Left renal pelvis (tissue), 4 donors: ENCODE measurements around the gene MYLK4. TPM values are rescaled to one million over a fixed set of nuclear protein-coding genes. Genes with fewer than 3 reads are reported as not detected.

ENCODE experiments used
- DNase-seq, 4 donors: peaks; one replicate each; pipeline ENCODE4 v3.0.0-alpha.2; 2013; ENCODE audit warnings: low read depth in 4 of 4, low spot score in 3 of 4
- polyA plus RNA-seq, 4 donors: library from polyadenylated mRNA; unstranded; fragments of 120-200 nt; gene quantifications; one replicate each; pipeline ENCODE4 v1.2.1, GENCODE V29; 2013; ENCODE audit not compliant: insufficient read length in 4 of 4

MYLK4 gene
- polyA plus RNA-seq = 1 to 10 TPM; 1.1 to 1.6 (median 1.3) TPM

GRCh38 chr6:2750832-2751231, at the start of gene MYLK4:
Gene MYLK4, minus strand, starts transcription at chr6:2750922. Its CDS starts 1,628 bp downstream, at chr6:2749294.
- no peak for DNase-seq

DNA sequence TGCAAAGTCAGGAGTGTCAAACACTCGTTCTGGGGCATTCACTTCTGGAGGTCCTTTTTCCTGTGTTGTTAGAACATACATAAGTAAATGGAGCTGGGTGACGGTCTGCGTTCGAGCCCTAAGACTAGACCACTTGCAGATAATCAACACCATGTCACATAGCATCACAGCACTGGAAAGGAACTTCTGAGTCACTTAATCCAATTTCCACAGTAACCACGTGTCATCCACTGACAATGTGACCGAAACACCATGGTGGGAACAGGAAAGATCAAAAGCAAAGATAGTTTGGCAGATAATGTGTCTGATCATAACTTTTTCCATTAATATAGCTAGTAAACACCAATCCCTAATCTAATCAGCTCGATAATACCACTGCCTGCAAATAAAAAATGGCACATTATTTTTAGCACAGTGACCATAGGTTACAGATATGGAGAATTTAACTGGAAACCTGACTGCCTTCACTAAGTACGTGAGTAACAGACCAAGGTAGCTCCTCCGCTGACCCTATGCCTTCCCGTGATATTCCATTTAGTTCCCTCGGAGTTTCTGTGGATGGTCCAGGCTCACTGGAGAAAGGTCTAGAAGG, 49.3 kb upstream of the MYLK4 start:
- no peak for DNase-seq

DNA sequence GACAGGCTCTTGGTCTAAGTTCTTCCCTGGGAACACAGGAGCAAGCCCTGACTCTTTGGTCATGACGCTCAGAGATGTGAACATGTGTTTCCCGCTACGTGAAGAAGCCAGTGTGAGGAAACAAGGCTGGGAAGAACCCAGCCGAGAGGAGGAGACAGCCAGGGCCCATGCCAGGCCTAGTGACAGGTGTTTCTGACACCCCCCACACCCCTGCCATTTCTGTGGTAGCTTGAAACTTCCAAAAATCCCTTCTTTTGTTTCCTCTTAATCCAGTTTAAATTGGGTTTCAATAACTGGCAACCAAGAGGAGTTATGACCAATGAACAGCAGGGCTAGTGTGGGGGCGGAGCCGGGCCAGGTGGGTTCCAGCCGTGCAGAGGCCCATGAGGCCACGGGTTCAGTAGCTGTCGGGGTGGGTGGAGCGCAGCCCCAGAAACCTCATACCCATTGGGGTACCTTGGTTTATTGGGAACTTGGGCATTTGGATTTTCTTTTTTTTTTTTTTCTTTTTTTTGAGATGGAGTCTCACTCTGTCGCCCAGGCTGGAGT, 47.9 kb upstream of the MYLK4 start:
- no peak for DNase-seq

GRCh38 chr6:2797564-2798031, 46.9 kb upstream of the MYLK4 start:
- DNase-seq = no peak

GRCh38 chr6:2796861-2797260, 46.1 kb upstream of the MYLK4 start:
- no peak for DNase-seq

GRCh38 chr6:2795956-2796355, 45.2 kb upstream of the MYLK4 start:
- DNase-seq = no peak

- DNase-seq = no peak
Observed at GRCh38 chr6:2795162-2795561, 44.4 kb upstream of the MYLK4 start.

DNA sequence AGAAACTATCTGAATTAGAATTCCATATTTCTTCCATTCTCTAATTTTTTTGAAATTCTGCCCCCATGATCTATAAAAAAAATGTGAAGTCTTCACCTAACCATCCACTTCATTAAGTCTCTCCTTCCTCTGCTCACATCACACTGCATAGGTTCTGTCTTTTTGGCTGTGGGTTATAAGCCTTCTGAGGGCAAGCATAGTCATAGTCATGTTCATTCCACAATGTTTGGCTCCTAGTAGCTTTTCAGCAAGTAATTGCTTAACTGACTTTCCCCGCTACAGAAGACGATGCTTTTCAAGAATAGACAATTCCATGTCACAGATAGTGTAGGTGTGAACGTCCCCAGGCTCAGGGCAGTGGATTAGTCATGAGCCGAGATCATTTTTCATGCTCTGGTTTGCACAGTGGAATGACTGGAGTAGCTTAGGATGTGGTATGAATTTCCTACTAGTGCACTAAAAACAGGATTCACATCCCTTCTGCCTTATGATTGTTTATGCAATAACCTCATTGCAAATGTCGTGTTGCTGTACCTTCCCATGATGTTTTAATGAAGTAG, 43.5 kb upstream of the MYLK4 start:
- DNase-seq = no peak

DNA sequence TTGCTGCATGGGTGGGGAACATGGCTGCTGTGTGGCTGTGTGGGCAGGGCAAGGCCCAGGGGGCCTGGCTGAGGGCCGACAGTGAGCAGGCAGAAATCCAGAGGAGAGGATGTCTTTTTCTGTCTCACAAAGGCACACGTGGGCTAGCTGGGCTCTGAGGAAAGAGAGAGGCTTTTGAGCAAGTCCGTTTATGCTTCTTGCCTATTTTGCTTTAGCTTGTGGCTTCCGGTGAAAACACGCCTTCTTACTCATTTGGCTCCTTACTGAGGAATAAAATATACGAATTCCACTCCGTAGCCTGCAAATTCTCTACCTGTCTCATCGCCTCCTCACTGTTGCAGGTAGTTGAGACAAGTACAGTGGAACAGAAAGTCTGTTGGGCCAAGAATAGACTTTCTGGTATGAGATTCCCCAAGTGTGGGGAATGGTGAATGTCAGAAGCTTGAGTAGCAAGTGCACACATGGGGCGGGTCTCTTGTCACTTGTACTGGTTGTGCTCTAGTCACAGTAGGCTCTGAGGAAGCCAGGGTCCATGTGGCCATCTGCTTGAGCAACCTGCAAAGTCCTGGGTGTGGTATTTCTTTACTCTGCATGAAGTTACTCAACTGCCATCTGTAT, 42.9 kb upstream of the MYLK4 start:
- DNase-seq = no peak

DNA sequence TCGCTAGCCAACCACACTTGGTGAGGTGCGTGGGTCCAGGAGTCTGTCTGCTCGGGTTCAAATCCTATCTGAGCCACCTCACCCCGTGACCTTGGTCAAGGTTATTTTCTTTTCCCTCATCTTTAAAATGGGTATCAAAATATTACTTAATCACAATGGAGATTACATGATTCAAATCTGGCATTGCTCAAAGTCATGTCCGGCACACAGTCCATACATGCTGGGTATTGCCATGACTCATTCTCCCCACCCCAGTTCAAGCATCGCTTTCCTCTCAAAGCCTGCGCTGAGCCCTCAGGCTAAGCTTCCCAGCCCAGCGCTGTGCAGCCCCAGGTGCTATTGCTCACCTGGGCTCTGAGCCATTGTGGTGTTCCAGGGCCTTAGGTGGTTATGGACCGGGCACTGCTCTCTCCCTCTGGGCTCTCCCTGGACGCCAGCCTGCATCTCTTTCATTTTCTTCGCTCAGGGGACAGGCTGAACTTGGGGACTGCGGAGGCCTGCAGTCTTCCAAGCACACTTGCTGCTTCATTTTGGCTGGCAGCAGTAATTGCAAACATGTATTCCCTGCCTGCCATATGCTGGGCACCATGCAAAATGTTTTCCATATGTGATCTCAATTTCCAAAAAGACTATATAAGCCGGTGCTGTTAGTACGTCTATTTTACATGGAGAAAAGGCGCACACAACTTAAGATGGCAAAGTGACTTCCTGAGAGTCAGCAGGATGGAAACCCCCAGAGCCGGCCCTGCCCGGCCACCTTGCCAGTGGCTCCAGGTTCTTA, 41.8 kb upstream of the MYLK4 start:
- DNase-seq = no peak

DNA sequence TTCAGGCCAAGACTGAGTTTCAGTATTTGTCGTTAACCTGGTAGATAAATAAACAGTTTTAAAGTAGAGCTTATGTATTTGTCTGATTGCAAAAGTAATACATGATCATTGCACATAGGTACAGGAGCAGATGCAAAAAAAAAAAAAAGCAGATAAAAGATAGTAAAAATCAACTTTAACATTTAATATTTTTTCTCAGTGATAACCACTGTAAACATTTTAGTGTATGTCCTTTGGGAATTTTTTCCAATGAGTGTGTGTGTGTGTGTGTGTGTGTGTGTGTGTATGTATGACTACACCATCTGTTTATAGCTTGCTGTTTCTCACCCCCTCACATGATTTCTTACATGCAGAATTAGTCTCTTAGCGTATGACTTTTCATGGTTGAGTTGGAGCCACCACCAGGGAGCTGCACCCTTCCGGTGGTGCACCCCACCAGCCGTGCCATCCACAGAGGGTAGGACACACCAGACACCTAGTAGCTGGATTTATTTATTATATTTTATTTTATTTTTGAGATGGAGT, 40.8 kb upstream of the MYLK4 start:
- no peak for DNase-seq

- no peak for DNase-seq
Observed at GRCh38 chr6:2790588-2791449, 40.1 kb upstream of the MYLK4 start.

- no peak for DNase-seq
Observed at GRCh38 chr6:2786269-2786668, 35.5 kb upstream of the MYLK4 start.

GRCh38 chr6:2784930-2785329, 34.2 kb upstream of the MYLK4 start:
- no peak for DNase-seq

DNA sequence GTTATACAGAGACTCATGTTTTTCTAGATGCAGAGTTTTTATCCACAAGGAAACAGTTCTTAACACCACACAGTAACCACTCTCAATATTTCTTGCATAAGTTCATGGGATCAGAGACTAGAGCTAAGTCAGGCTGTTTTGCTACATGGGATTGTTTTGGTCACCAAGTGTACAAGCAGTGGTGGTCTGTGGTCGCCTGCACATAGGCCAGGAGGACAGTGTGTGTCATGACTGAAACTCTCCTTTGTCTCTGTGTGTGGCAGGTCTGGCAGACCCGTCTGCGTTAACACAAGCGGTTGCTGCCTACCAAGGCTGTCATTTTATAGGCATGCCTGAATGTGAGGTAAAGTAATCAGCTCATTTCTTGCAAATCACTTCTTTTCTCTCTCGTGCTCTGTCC, 33.3 kb upstream of the MYLK4 start:
- DNase-seq = no peak

DNA sequence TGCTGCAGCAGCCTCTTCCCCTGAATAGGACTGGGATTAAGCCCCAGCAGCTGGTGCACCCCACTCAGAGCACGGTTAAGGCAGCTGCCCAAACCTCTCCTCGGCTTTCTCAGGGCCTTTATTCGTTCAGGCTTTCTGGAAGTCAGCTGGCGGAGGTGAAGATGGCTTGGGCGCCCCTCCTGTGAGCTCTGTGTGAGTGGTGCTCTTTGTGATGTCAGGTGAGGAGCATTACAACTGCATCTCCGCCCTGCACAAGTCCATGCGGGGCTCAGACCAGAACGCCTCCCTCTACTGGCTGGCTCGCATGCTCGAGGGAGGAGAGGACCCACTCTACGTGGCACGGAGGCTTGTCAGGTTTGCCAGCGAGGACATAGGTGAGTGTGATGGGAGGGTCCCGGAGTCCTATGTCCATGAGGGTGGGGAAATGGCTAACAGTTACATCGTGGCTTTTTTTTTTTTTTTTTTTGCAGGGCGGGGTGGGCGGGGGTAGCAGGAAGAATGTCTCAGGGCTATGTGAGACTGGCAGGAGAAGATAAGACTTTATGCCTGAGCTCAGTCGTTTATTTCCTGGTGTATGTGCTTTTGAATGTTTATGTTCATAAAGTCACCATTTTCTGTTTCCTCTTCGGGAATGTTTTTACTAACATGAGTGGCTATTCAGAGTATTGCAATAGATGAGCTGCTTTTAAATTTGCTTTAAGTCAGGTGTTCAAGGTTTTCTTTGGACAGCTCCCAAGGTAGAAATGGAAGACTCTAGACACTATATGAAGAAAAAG, 32.7 kb upstream of the MYLK4 start:
- no peak for DNase-seq

DNA sequence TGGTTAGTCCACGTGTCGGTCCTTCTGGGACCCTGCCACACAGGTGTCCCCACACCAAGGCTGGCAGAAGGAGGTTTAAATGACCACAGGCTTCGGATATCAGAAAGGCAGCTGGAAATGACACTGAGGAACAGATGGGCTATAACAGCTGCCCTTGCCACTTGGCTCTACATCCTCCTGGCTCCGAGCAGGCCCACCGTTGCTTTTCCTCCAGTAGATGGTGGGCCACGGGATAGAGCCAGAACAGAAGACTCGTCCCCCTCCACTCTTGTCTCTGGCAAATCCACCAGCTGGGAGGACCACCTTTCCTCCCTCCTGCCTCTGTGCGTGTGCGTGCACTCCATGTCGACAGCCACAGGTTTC, 32.1 kb upstream of the MYLK4 start:
- no peak for DNase-seq

DNA sequence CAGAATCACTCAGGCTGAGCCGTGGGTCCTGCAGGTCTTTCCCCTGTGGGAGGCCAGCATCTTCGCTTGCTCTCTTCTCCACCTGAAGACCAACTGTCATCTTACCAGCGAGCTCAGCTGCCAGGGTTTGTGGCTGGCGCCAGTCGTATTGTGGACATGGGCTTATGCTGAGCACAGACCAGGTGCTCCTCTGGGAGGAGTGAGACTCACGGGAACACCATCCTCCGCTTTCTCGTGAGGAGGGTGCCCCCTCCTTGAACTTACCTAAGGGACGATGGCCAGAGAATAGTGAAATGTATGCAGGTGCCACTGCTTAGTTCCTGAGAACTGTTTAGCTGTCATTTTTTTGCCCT, 31.6 kb upstream of the MYLK4 start:
- no peak for DNase-seq

- no peak for DNase-seq
Observed at GRCh38 chr6:2781685-2782355, 31.1 kb upstream of the MYLK4 start.
